SK-N-SH treated with all-trans-retinoic acid at 6 μM for 48 hours (cell line): ENCODE results near the gene EGLN1.

ENCODE experiments used
- CSDC2 ChIP-seq: fragments of 250-450 bp; sonication (Bioruptor Pico); IDR thresholded peaks from 2 replicates; pipeline ENCODE4 v1.5.0; 2020; ENCODE audit warnings: mild to moderate bottlenecking, moderate library complexity
- CSRNP3 ChIP-seq: fragments of 250-450 bp; sonication (Bioruptor Pico); IDR thresholded peaks from 2 replicates; pipeline ENCODE4 v1.5.1; 2021; ENCODE audit warnings: mild to moderate bottlenecking, moderate library complexity
- ESRRG ChIP-seq: fragments of 250-450 bp; sonication (Bioruptor Pico); IDR thresholded peaks from 2 replicates; pipeline ENCODE4 v1.6.1; 2021; ENCODE audit warnings: mild to moderate bottlenecking
- ISL1 ChIP-seq: fragments of 250-450 bp; sonication (Bioruptor Pico); IDR thresholded peaks from 2 replicates; pipeline ENCODE4 v2.1.2; 2022; ENCODE audit warnings: mild to moderate bottlenecking, moderate library complexity
- OSR1 ChIP-seq: fragments of 250-450 bp; sonication (Bioruptor Pico); IDR thresholded peaks from 2 replicates; pipeline ENCODE4 v1.8.0; 2022; ENCODE audit warnings: moderate library complexity, mild to moderate bottlenecking, inconsistent platforms
- PATZ1 ChIP-seq: fragments of 250-450 bp; sonication (Bioruptor Pico); IDR thresholded peaks from 2 replicates; pipeline ENCODE4 v1.8.0; 2020; ENCODE audit warnings: mild to moderate bottlenecking, moderate library complexity, borderline replicate concordance
- TCF4 ChIP-seq: fragments of 250-450 bp; sonication (Bioruptor Pico); IDR thresholded peaks from 2 replicates; pipeline ENCODE4 v1.8.0; 2021; ENCODE audit warnings: mild to moderate bottlenecking, moderate library complexity, borderline replicate concordance
- TOX ChIP-seq: fragments of 250-450 bp; sonication (Bioruptor Pico); IDR thresholded peaks from 2 replicates; pipeline ENCODE4 v1.8.0; 2021; ENCODE audit warnings: mild to moderate bottlenecking, moderate library complexity, borderline replicate concordance
- ZFP3 ChIP-seq: fragments of 250-450 bp; sonication (Bioruptor Pico); IDR thresholded peaks from 2 replicates; pipeline ENCODE4 v1.5.0; 2020; ENCODE audit warnings: mild to moderate bottlenecking, moderate library complexity
- ZFP30 ChIP-seq: fragments of 450-650 bp; formaldehyde crosslinking; IDR thresholded peaks from 2 replicates; pipeline ENCODE4 v1.5.0; 2022; ENCODE audit warnings: mild to moderate bottlenecking, moderate library complexity
- ZNF565 ChIP-seq: fragments of 450-650 bp; formaldehyde crosslinking; conservative IDR thresholded peaks from 2 replicates; pipeline ENCODE4 v1.5.0; 2020; ENCODE audit warnings: low read depth, mild to moderate bottlenecking, moderate library complexity
- ZNF70 ChIP-seq: fragments of 450-650 bp; formaldehyde crosslinking; IDR thresholded peaks from 2 replicates; pipeline ENCODE4 v1.5.0; 2020; ENCODE audit warnings: mild to moderate bottlenecking, moderate library complexity
- ZNF8 ChIP-seq: fragments of 450-650 bp; formaldehyde crosslinking; IDR thresholded peaks from 2 replicates; pipeline ENCODE4 v1.5.0; 2020; ENCODE audit warnings: mild to moderate bottlenecking, moderate library complexity
- TF ChIP-seq, protein P1 (sequence below): fragments of 250-450 bp; sonication (Bioruptor Pico); IDR thresholded peaks from 2 replicates; pipeline ENCODE4 v1.5.0; 2020; ENCODE audit warnings: mild to moderate bottlenecking, moderate library complexity

DNA sequence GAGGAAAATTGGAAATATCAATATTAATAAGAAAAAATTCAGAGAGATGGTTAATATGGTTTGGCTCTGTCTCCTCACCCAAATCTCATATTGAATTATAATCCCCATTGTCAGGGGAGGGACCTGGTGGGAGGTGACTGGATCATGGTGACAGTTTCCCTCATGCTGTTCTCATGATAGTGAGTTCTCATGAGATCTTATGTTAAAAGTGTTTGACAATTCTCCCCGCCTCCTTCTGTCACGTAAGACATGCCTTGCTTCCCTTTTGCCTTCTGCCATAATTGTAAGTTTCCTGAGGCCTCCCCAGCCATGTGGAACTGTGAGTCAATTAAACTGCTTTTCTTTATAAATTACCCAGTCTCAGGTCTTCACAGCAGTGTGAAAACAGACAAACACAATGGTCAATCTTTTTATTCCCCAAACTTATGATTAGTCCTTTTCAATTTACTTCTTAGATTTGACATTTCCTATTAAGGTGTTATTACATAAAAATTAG is 11.0 kb downstream of the EGLN1 start:
- no peak for TF ChIP-seq ISL1 (CRISPR knock-in tag)
- TF ChIP-seq OSR1: no peak
- TF ChIP-seq TCF4 (CRISPR knock-in tag): no peak
- no peak for TF ChIP-seq ZFP30
- no peak for TF ChIP-seq ESRRG (CRISPR knock-in tag)
- no peak for TF ChIP-seq ZFP3 (CRISPR knock-in tag)
- no peak for TF ChIP-seq ZNF565 (CRISPR knock-in tag)
- no peak for TF ChIP-seq PATZ1 (CRISPR knock-in tag)
- no peak for TF ChIP-seq ZNF8
- TF ChIP-seq, protein P1, sequence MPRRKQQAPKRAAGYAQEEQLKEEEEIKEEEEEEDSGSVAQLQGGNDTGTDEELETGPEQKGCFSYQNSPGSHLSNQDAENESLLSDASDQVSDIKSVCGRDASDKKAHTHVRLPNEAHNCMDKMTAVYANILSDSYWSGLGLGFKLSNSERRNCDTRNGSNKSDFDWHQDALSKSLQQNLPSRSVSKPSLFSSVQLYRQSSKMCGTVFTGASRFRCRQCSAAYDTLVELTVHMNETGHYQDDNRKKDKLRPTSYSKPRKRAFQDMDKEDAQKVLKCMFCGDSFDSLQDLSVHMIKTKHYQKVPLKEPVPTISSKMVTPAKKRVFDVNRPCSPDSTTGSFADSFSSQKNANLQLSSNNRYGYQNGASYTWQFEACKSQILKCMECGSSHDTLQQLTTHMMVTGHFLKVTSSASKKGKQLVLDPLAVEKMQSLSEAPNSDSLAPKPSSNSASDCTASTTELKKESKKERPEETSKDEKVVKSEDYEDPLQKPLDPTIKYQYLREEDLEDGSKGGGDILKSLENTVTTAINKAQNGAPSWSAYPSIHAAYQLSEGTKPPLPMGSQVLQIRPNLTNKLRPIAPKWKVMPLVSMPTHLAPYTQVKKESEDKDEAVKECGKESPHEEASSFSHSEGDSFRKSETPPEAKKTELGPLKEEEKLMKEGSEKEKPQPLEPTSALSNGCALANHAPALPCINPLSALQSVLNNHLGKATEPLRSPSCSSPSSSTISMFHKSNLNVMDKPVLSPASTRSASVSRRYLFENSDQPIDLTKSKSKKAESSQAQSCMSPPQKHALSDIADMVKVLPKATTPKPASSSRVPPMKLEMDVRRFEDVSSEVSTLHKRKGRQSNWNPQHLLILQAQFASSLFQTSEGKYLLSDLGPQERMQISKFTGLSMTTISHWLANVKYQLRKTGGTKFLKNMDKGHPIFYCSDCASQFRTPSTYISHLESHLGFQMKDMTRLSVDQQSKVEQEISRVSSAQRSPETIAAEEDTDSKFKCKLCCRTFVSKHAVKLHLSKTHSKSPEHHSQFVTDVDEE: no peak
- TF ChIP-seq ZNF70 (CRISPR knock-in tag): no peak
- TF ChIP-seq TOX (CRISPR knock-in tag): no peak
- no peak for TF ChIP-seq CSRNP3
- no peak for TF ChIP-seq CSDC2
